K562 (cell line): ENCODE measurements around the gene SEC22B. TPM values are rescaled to one million over a fixed set of nuclear protein-coding genes. Genes with fewer than 3 reads are reported as not detected.

Source experiments
- BACH1 ChIP-seq: fragments of 200-800 bp; sonication (Bioruptor generic); IDR thresholded peaks from 2 replicates; pipeline ENCODE4 v1.6.1; 2016; ENCODE audit warnings: missing genetic modification characterization, missing compliant biosample characterization
- CREM ChIP-seq: IDR thresholded peaks from 2 replicates; pipeline ENCODE4 v1.6.1; 2014; ENCODE audit warnings: antibody characterized with exemption, low read depth
- GTF2A2 ChIP-seq: IDR thresholded peaks from 2 replicates; pipeline ENCODE4 v1.6.1; 2016; ENCODE audit warnings: mild to moderate bottlenecking, missing genetic modification characterization, missing compliant biosample characterization
- JUN ChIP-seq, 2 experiments: sonication (generic) in 1 of 2; formaldehyde crosslinking in 1 of 2; IDR thresholded peaks; 2 replicates each; pipeline versions ENCODE4 v1.6.1 to v1.8.0; 2012 to 2022; ENCODE audit warnings: borderline replicate concordance in 2 of 2, mild to moderate bottlenecking in 2 of 2, improper control_type of control experiment in 1 of 2, low read depth in 1 of 2, low read length in 1 of 2, missing genetic modification reagents in 1 of 2
- MTA2 ChIP-seq: fragments of 450-650 bp; IDR thresholded peaks from 2 replicates; pipeline ENCODE4 v1.6.1; 2016; ENCODE audit warnings: low read depth
- NFIC ChIP-seq: fragments of 450-650 bp; IDR thresholded peaks from 2 replicates; pipeline ENCODE4 v1.6.1; 2017; ENCODE audit warnings: mild to moderate bottlenecking, inconsistent platforms
- PPARD ChIP-seq: fragments of 250-450 bp; sonication (Bioruptor Pico); IDR thresholded peaks from 2 replicates; pipeline ENCODE4 v1.8.0; 2022; ENCODE audit warnings: inconsistent platforms, mild to moderate bottlenecking, moderate library complexity
- RBM22 ChIP-seq: fragments of 200-400 bp; formaldehyde crosslinking; IDR thresholded peaks from 2 replicates; pipeline ENCODE4 v1.6.1; 2018; ENCODE audit warnings: low read length, low read depth; ENCODE audit not compliant: poor library complexity, severe bottlenecking
- RBM25 ChIP-seq: fragments of 200-400 bp; formaldehyde crosslinking; IDR thresholded peaks from 2 replicates; pipeline ENCODE4 v1.6.1; 2018; ENCODE audit warnings: low read length, low read depth, moderate library complexity; ENCODE audit not compliant: severe bottlenecking
- SAFB ChIP-seq: fragments of 200-400 bp; formaldehyde crosslinking; IDR thresholded peaks from 2 replicates; pipeline ENCODE4 v1.6.1; 2017; ENCODE audit warnings: low read depth, low read length, borderline replicate concordance
- SREBF1 ChIP-seq: fragments of 150-350 bp; IDR thresholded peaks from 2 replicates; pipeline ENCODE4 v1.6.1; 2014; ENCODE audit warnings: antibody characterized with exemption, low read depth, low read length, borderline replicate concordance
- TAF1 ChIP-seq: IDR thresholded peaks from 2 replicates; pipeline ENCODE4 v1.6.1; 2011; ENCODE audit warnings: mild to moderate bottlenecking, low read length, moderate library complexity; ENCODE audit not compliant: insufficient read depth, control insufficient read depth, severe bottlenecking; ENCODE audit errors: extremely low read depth
- TEAD2 ChIP-seq: fragments of 450-650 bp; IDR thresholded peaks from 2 replicates; pipeline ENCODE4 v1.6.1; 2016; ENCODE audit warnings: missing genetic modification characterization, control low read depth, missing compliant biosample characterization
- THRAP3 ChIP-seq: fragments of 450-650 bp; IDR thresholded peaks from 2 replicates; pipeline ENCODE4 v1.6.1; 2016; ENCODE audit warnings: mild to moderate bottlenecking, inconsistent platforms, borderline replicate concordance
- ZFP30 ChIP-seq: fragments of 250-450 bp; sonication (Bioruptor Pico); IDR thresholded peaks from 2 replicates; pipeline ENCODE4 v1.8.0; 2022; ENCODE audit warnings: moderate library complexity, mild to moderate bottlenecking, inconsistent platforms, borderline replicate concordance
- ZKSCAN1 ChIP-seq: fragments of 150-350 bp; IDR thresholded peaks from 2 replicates; pipeline ENCODE4 v1.6.1; 2016; ENCODE audit warnings: low read depth, low read length
- ZNF212 ChIP-seq: fragments of 450-650 bp; formaldehyde crosslinking; IDR thresholded peaks from 2 replicates; pipeline ENCODE4 v1.4.0; 2020; ENCODE audit warnings: mild to moderate bottlenecking
- ZNF274 ChIP-seq: IDR thresholded peaks from 2 replicates; pipeline ENCODE4 v1.6.1; 2011; ENCODE audit warnings: low read depth, mild to moderate bottlenecking, low read length, moderate library complexity, borderline replicate concordance
- ZNF436 ChIP-seq: fragments of 250-450, 450-650 bp; sonication (Bioruptor Pico); formaldehyde crosslinking; IDR thresholded peaks from 2 replicates; pipeline ENCODE4 v1.7.0; 2020; ENCODE audit warnings: mild to moderate bottlenecking
- ZNF77 ChIP-seq: fragments of 250-450 bp; sonication (Bioruptor Pico); IDR thresholded peaks from 2 replicates; pipeline ENCODE4 v1.5.0; 2020
- ZNF778 ChIP-seq: fragments of 450-650 bp; formaldehyde crosslinking; IDR thresholded peaks from 2 replicates; pipeline ENCODE4 v1.4.0; 2020; ENCODE audit warnings: mild to moderate bottlenecking, moderate library complexity
- ZNF830 ChIP-seq: fragments of 250-450 bp; sonication (Bioruptor Pico); IDR thresholded peaks from 2 replicates; pipeline ENCODE4 v1.5.0; 2021; ENCODE audit warnings: mild to moderate bottlenecking
- polyA plus RNA-seq, 8 experiments: library from polyadenylated mRNA; depleted of rRNA in 4 of 8; stranded (reverse) in 5 of 8; unstranded in 3 of 8; fragments of >200 nt; fragmentation: Nextera tagmentation in 2 of 8; fragmentation: Illumina TruSeq in 1 of 8; extraction: Ambion mirVana in 2 of 8; extraction: Trizol in 1 of 8; gene quantifications; 2 replicates each; pipeline versions ENCODE4 v1.2.1 to v1.2.3, GENCODE V29; 2011 to 2014; ENCODE audit warnings: inconsistent platforms in 1 of 8, missing spikeins in 1 of 8
- total RNA-seq, 7 experiments: library from RNA; depleted of rRNA in 6 of 7; stranded (reverse); fragments of >200 nt in 6 of 7; fragmentation: Illumina TruSeq in 2 of 7; extraction: Trizol in 2 of 7; gene quantifications; 2 replicates each; pipeline versions ENCODE4 v1.2.1 to v1.2.3, GENCODE V29; 2011 to 2021; ENCODE audit warnings: low replicate concordance in 1 of 7
- TF ChIP-seq, protein P1 (sequence below): sonication (generic); formaldehyde crosslinking; IDR thresholded peaks from 2 replicates; pipeline ENCODE4 v1.8.0; 2023; ENCODE audit warnings: mild to moderate bottlenecking, missing genetic modification reagents
- TF ChIP-seq, protein P2 (sequence below): fragments of 450-650 bp; IDR thresholded peaks from 2 replicates; pipeline ENCODE4 v1.6.1; 2016

SEC22B gene
- total and polyA plus RNA-seq, 9 of the 15 experiments (the other 6 are each of a cell fraction or from before 2014, with no cell fraction given) = 13.1 to 40.3 (median 23.5) TPM

DNA sequence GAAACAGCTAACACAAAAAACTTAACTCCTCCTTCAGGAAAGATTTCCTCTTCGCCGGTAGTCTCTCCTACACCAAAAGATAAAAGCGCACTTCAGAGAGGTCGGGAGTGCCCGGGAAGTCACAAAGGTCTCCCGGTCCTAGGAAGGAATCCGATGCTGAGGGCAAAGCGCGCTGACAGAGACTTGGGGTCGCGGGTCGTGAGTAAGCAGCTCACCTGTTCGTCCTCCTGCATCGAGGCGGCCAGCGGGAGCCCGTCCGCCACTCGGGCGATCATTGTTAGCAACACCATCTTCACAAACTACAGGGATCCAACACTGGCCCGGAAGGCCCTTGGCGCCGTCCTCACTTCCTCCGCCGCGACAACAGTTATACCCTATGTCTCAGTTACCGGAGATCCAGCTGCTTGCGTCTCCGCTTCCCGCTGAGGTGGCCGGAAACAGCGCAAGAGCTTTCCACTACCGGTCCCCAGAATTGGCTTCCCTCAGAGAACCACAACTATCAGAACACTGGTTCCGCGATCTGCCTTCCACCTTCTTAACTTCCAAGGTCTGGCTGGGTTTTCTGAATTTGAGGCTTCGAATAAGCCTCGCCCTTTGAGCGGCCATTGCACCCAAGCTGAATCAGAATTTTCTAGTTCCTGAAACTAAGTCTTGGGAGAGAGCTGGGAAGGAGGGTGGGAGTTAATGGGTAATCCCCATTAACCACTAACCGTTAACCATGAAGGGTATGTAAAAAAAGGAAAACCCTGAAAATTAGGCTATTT lies at the start of gene SEC22B (continued):
- TF ChIP-seq, protein P1, sequence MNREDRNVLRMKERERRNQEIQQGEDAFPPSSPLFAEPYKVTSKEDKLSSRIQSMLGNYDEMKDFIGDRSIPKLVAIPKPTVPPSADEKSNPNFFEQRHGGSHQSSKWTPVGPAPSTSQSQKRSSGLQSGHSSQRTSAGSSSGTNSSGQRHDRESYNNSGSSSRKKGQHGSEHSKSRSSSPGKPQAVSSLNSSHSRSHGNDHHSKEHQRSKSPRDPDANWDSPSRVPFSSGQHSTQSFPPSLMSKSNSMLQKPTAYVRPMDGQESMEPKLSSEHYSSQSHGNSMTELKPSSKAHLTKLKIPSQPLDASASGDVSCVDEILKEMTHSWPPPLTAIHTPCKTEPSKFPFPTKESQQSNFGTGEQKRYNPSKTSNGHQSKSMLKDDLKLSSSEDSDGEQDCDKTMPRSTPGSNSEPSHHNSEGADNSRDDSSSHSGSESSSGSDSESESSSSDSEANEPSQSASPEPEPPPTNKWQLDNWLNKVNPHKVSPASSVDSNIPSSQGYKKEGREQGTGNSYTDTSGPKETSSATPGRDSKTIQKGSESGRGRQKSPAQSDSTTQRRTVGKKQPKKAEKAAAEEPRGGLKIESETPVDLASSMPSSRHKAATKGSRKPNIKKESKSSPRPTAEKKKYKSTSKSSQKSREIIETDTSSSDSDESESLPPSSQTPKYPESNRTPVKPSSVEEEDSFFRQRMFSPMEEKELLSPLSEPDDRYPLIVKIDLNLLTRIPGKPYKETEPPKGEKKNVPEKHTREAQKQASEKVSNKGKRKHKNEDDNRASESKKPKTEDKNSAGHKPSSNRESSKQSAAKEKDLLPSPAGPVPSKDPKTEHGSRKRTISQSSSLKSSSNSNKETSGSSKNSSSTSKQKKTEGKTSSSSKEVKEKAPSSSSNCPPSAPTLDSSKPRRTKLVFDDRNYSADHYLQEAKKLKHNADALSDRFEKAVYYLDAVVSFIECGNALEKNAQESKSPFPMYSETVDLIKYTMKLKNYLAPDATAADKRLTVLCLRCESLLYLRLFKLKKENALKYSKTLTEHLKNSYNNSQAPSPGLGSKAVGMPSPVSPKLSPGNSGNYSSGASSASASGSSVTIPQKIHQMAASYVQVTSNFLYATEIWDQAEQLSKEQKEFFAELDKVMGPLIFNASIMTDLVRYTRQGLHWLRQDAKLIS (CRISPR knock-in tag) = peak; percentile 92
- TF ChIP-seq ZFP30 = no peak
- TF ChIP-seq TEAD2 = no peak
- no peak for TF ChIP-seq SAFB
- TF ChIP-seq RBM25 = no peak
- peak; percentile 15; the same call in 1 of the 2 replicates for TF ChIP-seq ZNF436 (CRISPR knock-in tag)
- peak; percentile 61; the same call in 1 of the 2 replicates for TF ChIP-seq GTF2A2 (tag)
- no peak for TF ChIP-seq ZNF77 (CRISPR knock-in tag)
- TF ChIP-seq NFIC = peak; percentile 76
- peak; percentile 62; the same call in 1 of the 2 replicates for TF ChIP-seq ZKSCAN1
- no peak for TF ChIP-seq PPARD
- peak; percentile 74; the same call in 1 of the 2 replicates for TF ChIP-seq JUN (IDR thresholded peaks at IDR 0.05; ENCODE audit: borderline replicate concordance, low read depth, low read length)
- TF ChIP-seq JUN (CRISPR knock-in tag; IDR thresholded peaks at IDR 0.05; ENCODE audit: borderline replicate concordance) = no peak
- no peak for TF ChIP-seq MTA2
- TF ChIP-seq BACH1 (tag) = no peak
- TF ChIP-seq CREM = peak; percentile 95
- no peak for TF ChIP-seq ZNF830 (CRISPR knock-in tag)
- peak; percentile 98 for TF ChIP-seq TAF1
- peak; percentile 75; the same call in 1 of the 2 replicates for TF ChIP-seq THRAP3
- TF ChIP-seq ZNF212 (CRISPR knock-in tag) = 0 out of 2 replicates have a peak, but pooled peaks have one; percentile 57
- TF ChIP-seq ZNF274 = no peak
- no peak for TF ChIP-seq ZNF778 (CRISPR knock-in tag)
- TF ChIP-seq, protein P2, sequence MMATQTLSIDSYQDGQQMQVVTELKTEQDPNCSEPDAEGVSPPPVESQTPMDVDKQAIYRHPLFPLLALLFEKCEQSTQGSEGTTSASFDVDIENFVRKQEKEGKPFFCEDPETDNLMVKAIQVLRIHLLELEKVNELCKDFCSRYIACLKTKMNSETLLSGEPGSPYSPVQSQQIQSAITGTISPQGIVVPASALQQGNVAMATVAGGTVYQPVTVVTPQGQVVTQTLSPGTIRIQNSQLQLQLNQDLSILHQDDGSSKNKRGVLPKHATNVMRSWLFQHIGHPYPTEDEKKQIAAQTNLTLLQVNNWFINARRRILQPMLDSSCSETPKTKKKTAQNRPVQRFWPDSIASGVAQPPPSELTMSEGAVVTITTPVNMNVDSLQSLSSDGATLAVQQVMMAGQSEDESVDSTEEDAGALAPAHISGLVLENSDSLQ = peak; percentile 68
- no peak for TF ChIP-seq RBM22
- peak; percentile 32; the same call in 1 of the 2 replicates for TF ChIP-seq SREBF1
